ENCODE measurements around the gene KCTD17. TPM values are rescaled to one million over a fixed set of nuclear protein-coding genes. Genes with fewer than 3 reads are reported as not detected.

The KCTD17 gene
- total RNA-seq, 1 donor: 10.0 TPM

DNA sequence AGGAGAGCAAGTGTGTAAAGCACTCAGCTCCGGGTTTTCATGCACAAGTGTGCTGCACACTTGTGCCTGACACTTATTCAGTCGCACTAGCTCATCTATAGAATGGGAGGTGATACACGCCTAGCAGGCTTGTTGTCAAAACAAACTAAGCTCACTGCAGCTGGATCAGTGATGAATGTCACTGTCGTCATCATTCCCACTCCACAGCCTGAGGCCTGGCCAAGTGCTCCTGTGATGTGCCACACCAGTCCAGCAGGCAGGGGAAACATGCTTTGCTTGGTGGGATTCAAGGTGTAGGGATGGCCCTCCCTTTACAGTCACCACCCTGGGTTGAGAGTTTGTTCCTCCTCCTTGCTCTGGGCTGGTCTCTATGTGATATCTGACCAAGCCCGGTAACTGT, 25.2 kb upstream of the KCTD17 start:
- no peaks in the 10 kb centered on the region for H3K9me3 ChIP-seq (ENCODE audit: low read depth, low read length)
- H3K4me1 ChIP-seq (ENCODE audit: insufficient read depth, low read length): no peaks in the 10 kb centered on the region
- H3K4me3 ChIP-seq (ENCODE audit: low read length): no peak overlapping the region
- no peaks in the 10 kb centered on the region for H3K27me3 ChIP-seq (ENCODE audit: insufficient read depth, low read length)

DNA sequence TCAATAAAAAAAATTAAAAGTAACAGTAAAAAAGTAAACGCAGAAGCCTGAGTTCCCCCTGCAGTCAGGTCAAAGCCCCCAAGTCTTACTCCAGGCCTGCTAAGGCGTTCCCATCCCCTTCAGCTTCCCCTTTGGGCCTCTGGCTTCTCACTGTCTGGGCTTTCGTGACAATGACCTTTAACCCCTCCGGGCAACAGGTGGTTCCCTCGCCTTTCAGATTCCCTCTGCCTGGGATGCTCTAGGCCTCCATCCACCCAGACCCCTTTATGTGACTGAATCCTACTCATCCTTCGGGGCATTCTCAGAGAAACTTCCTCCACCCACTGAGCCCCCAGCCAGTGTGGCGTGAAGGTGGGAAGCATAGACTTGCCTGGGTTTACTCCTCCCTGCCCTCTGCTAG, 24.0 kb upstream of the KCTD17 start:
- H3K9me3 ChIP-seq (ENCODE audit: low read depth, low read length): no peaks in the 10 kb centered on the region
- H3K4me3 ChIP-seq (ENCODE audit: low read length): no peak overlapping the region
- H3K4me1 ChIP-seq (ENCODE audit: insufficient read depth, low read length): peaks cover 5% of the 10 kb centered on the region
- no peaks in the 10 kb centered on the region for H3K27me3 ChIP-seq (ENCODE audit: insufficient read depth, low read length)

DNA sequence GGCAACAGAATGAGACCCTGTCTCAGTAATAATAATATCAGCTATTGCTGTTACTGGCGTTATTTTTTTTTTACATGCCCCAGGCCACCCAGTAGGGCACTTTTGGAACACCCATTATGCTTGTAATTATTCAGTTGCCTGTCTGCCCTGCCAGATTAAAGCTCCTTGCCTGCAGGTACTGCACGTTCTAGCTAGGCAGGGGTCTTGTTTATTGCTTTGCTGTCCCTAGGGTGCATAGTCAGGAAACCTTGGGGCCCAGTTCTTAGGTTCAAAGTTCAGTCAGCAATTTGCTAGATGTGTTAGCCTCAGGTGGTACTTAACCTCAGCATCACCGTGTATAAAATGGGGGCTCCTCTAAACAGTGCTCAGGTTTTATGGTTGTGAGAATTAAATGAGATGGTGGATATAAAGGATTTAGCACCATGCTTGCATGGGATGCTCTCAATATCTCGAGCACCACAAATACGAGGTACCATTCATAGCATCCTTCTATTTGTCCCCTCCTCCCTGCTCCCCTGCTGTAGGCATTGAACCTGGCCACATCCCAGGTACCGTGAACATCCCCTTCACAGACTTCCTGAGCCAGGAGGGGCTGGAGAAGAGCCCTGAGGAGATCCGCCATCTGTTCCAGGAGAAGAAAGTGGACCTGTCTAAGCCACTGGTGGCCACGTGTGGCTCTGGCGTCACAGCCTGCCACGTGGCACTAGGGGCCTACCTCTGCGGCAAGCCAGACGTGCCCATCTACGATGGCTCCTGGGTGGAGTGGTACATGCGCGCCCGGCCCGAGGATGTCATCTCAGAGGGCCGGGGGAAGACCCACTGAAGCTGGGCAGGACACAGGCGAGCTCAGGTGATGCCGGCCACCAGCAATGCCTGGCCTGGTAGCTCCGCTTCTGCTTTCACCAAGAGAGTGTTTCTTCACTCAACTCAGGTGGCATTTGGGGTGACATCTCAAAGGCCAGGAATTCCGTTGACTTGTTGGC, 22.6 kb upstream of the KCTD17 start:
- peaks cover 15% of the 10 kb centered on the region for H3K4me1 ChIP-seq (ENCODE audit: insufficient read depth, low read length)
- no peaks in the 10 kb centered on the region for H3K27me3 ChIP-seq (ENCODE audit: insufficient read depth, low read length)
- no peak overlapping the region for H3K4me3 ChIP-seq (ENCODE audit: low read length)
- no peaks in the 10 kb centered on the region for H3K9me3 ChIP-seq (ENCODE audit: low read depth, low read length)

DNA sequence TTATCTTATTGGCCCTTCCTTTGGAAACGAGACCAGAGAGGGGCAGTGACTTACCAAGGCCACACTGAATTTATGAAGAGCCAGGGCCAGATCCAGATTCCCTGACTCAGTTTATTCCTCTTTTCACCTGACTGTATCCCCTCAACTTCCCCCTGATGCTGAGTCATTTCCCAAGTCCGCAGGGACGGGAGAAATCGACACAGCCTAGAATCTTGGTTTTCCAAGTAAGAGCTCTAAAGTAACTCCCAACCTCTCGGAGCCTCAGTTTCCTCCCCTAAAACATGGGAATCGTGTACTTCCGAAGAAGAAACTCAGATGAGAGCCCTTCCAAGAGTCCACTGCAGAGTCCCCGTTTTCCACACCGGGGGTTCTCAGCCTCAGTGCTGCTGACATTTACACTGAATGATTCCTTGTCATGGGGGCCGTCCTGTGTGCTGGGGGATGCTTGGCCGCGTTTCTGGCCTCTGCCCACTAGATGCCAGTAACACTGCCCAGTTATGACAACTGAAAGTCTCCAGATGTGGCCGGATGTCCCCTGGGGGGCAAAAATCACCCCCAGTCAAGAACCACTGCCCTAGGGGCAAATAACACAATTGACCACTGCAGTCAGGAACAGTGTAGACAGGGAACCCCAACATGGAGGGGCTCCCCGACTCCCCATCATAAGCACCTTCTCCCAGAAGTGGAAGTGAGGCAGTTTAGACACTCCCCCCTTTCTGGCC, 20.8 kb upstream of the KCTD17 start:
- no peaks in the 10 kb centered on the region for H3K27me3 ChIP-seq (ENCODE audit: insufficient read depth, low read length)
- H3K9me3 ChIP-seq (ENCODE audit: low read depth, low read length): no peaks in the 10 kb centered on the region
- H3K4me3 ChIP-seq (ENCODE audit: low read length): no peak overlapping the region
- peaks cover 15% of the 10 kb centered on the region for H3K4me1 ChIP-seq (ENCODE audit: insufficient read depth, low read length)

DNA sequence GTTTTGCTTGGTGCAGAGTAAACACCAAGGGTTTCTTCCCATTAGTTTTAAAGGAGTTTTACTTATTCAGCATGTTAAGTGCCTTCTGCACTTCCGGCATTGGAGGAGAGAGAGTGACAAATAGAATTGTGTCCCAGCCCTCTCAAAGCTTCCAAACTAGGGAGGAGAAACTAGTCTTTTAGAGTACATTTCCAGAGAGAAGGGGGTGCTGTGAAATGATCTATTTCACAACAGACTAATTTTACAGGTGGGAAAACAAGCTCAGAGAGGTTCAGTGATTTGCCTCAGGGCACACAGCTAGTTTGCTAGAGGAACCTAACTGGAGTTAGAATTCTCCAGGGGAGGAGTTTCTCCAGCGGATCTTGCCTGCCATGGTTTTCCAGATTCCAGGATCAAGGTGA, 19.4 kb upstream of the KCTD17 start:
- Histone ChIP-seq H3K4me1 (ENCODE audit: insufficient read depth, low read length) (peaks cover 15% of the 10 kb centered on the region), H3K27me3 (ENCODE audit: insufficient read depth, low read length) (no peaks in the 10 kb centered on the region), H3K9me3 (ENCODE audit: low read depth, low read length) (no peaks in the 10 kb centered on the region), H3K4me3 (ENCODE audit: low read length) (no peak overlapping the region)

DNA sequence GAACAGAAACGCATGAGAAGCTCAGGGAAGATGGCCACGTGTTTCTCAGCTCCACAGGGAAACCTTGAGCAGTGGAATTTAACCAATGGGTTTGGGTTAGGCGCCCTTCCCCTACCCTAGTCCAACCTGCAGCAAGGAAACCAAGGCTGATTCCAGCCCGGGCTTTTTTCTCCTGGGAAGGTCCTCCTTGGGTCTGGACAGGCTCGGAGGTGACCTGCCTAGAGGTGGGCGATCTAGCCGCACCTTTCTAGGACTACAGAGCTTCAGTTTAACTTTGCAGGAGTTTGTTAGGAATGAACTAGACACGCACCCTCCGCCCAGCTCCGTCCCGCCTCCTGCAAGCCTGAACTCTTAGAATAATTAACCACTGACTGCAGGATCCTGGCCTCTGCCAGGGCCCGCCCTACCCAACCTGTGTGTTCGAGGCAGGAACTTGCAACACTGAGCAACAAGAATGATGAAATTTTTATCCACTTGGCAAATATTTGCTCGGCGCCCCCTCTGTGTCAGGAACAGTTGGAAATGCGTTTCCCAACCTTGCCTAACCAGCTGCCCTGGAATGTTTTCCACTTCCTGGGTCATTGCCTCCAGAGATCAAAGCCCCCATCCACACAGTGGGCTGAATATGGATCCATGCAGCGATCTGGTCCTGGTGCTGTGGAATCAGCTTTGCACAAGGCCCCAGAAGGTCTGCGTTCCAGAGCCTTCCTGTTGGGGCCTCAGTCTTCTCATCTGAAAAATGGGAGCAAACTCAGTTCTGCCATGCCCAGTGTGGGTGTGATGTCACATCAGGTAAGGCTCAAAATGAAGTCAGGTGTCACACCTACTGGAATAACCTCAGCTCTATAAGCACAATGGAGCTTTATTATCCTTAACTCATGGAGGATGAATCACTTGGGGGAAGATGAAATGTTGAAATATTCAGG, 18.7 kb upstream of the KCTD17 start:
- H3K4me3 ChIP-seq (ENCODE audit: low read length): no peak overlapping the region
- peaks cover 15% of the 10 kb centered on the region for H3K4me1 ChIP-seq (ENCODE audit: insufficient read depth, low read length)
- no peaks in the 10 kb centered on the region for H3K9me3 ChIP-seq (ENCODE audit: low read depth, low read length)
- no peaks in the 10 kb centered on the region for H3K27me3 ChIP-seq (ENCODE audit: insufficient read depth, low read length)

DNA sequence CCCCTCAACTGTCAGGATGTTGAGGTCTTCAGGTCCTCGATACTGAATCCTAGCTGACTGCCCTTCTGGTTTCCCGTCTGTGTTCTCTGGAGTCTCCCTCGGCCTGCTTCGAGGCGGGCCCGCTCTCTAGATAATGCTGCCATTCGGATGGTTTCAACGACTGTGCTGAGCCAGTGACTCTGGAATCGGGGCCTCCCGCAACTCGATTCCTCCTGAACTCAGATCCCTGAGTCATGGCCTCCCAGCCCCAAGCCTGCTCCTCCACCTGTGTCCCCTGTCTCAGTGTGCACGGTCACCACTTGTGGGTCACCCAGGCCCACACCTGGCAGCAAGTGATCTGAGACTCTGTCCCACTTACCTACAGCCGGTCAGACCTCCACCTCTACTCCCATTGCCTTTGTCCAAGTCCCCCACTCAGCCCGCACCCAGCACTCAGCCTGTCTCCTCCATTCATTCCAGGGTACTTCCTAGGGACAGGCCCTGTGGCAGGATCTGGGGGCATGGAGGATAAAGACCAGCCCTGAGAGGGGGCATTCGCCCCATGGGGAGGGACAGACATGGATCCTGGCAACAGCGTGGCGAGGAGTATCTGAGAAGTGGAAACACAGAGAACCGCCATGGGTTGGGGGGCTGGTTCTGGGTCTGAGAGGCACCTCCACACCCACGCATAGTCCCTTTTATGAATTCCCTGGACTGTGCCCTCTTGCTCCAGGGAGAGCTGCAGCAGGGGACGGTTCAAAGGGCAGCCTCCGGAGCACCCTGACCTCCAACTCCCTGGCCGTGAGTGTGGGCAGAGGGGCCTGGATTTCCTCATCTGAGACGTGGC, 17.7 kb upstream of the KCTD17 start:
- Histone ChIP-seq H3K9me3 (ENCODE audit: low read depth, low read length) (no peaks in the 10 kb centered on the region), H3K4me3 (ENCODE audit: low read length) (no peak overlapping the region)

DNA sequence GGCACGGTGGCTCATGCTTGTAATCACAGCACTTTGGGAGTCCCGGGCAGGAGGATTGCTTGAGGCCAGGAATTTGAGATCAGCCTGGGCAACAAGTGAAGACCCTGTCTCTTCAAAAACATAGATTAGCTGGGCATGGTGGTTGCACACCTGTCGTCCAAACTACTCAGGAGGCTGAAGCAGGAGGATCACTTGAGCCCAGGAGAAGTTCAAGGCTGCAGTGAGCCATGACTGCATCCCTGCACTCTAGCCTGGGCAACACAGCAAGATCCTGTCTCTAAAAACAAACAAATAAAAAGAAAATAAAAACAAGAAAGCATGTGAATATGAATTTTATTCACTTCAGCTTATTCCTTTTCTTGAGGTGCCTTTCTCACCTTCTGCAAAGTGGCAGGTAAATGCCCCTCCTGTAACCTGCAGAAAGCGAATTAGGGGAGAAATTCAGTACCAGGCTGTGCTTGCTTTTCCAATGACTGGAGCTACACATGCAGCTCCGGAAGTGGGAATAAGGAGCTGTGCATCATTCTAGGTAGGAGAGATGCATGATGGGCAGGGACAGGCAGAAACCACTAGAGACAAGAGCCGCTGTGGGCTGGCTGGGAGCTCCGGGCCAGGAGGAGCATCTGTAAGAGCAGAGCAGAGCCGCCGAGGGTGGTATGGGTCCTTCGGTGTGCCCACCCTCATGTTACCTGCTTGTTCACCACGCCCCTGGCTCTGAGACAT, 14.7 kb upstream of the KCTD17 start:
- Histone ChIP-seq H3K9me3 (ENCODE audit: low read depth, low read length) (no peaks in the 10 kb centered on the region), H3K4me3 (ENCODE audit: low read length) (no peak overlapping the region), H3K4me1 (ENCODE audit: insufficient read depth, low read length) (peaks cover 15% of the 10 kb centered on the region), H3K27me3 (ENCODE audit: insufficient read depth, low read length) (no peaks in the 10 kb centered on the region)

More for the DNA sequence above, 17.7 kb upstream of the KCTD17 start:
- H3K4me1 ChIP-seq (ENCODE audit: insufficient read depth, low read length): peaks cover 15% of the 10 kb centered on the region
- no peaks in the 10 kb centered on the region for H3K27me3 ChIP-seq (ENCODE audit: insufficient read depth, low read length)

DNA sequence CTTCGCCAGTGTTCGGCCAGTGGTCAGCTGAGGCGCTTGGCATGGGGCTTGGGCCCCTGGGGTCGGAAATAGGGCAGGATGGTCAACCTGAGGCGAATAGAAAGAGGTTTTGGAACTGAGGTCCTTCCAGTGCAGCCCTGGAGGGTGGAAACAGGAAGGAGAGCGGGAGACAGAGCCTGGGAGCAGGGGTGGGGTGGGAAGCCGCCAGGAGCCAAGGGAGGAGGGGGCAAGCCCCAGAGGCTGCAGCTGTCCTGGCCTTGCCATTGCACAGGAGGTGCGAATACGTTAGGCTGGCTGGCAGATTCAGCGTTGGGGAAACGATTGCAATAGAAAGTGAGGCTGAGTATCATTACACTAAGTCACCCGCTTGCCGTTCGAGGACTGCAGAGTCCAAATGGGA, 13.9 kb upstream of the KCTD17 start:
- no peak overlapping the region for H3K4me3 ChIP-seq (ENCODE audit: low read length)
- H3K9me3 ChIP-seq (ENCODE audit: low read depth, low read length): no peaks in the 10 kb centered on the region
- no peaks in the 10 kb centered on the region for H3K27me3 ChIP-seq (ENCODE audit: insufficient read depth, low read length)
- peaks cover 9% of the 10 kb centered on the region for H3K4me1 ChIP-seq (ENCODE audit: insufficient read depth, low read length)

DNA sequence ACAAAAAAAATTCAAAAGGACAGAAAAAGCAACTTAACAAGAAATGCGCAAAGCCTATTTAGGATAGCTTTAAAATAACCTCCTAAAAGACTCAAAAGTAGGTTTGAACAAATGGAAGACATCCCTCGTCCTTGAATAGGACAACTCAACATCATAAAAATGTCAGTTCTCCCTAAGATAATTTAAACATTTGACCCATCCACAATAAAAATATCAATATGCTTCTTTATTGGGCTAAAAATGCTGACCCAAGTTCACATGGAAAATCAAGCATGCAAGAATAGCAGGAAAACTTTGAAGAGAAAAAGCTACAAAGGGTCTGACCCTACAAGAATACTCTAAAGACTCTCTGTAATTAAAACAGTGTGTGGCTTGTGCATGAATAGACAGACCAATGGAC, 12.1 kb upstream of the KCTD17 start:
- Histone ChIP-seq H3K4me3 (ENCODE audit: low read length) (no peak overlapping the region), H3K9me3 (ENCODE audit: low read depth, low read length) (no peaks in the 10 kb centered on the region), H3K27me3 (ENCODE audit: insufficient read depth, low read length) (no peaks in the 10 kb centered on the region)

DNA sequence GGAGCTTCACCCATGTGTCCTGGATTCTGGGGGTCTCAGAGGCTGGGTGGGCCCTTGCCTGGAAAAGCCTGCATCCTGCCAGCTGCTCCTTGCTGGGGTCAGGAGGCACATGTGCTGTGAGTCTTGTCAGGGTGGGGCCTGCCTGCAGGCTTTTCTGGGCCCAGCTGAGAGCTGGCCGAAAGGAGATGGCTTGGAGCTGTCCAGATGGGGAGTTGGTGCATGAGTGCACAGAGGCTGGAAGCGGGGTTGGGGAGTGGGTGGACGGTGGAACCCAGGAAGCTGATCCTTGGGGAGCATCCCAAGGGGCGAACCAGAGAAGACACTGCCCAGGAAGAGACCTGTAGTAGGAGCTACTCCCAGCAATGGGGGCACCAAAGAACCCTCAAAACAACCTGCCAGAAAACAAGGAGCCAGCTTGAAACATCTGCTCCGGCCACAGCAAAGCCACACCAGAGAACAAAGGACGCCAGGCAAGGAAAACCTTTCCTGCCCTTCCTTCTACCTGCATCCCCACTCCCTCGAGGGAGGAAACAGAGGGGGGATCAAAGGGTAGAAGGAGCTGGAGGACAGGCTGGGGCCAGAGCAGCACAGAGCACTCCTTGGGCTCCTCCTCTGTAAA, 8.2 kb upstream of the KCTD17 start:
- peaks cover 15% of the 10 kb centered on the region for H3K4me1 ChIP-seq (ENCODE audit: insufficient read depth, low read length)
- H3K27me3 ChIP-seq (ENCODE audit: insufficient read depth, low read length): no peaks in the 10 kb centered on the region
- no peaks in the 10 kb centered on the region for H3K9me3 ChIP-seq (ENCODE audit: low read depth, low read length)
- H3K4me3 ChIP-seq (ENCODE audit: low read length): no peak overlapping the region

More for the DNA sequence above, 12.1 kb upstream of the KCTD17 start:
- H3K4me1 ChIP-seq (ENCODE audit: insufficient read depth, low read length): no peaks in the 10 kb centered on the region

DNA sequence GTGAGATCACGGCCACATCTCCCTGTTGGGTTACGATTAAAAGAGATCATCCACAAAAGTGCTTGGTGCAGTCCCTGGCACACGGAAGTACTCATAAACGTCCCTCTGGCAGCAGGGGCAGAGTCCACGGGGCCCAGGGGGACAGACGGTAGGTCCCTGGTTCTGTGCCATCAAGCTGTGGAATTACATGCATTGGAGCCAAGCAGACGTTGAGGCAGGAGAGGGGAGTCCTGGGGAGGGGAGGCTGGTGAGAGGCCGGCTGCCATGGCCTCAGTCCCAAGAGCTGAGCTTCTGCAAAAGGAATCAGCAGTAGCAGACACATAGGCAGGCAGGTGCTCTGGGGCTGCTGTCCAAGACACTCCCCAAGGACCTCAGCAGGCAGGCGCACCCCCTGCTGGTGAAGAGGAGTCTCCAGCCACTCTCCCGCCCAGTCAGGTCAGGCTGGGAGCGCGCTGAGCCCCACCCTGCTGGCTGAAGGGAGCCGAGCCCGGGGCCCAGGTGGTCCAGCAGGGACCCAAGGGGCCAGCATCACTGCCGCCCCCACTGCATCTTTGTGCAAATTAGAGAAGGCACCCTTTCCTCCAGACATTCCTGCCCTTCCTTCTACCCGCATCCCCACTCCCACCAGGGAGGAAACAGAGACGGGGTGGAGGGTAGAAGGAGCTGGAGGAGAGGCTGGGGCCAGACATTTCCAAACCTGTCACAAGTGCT, 7.6 kb upstream of the KCTD17 start:
- Histone ChIP-seq H3K9me3 (ENCODE audit: low read depth, low read length) (no peaks in the 10 kb centered on the region), H3K27me3 (ENCODE audit: insufficient read depth, low read length) (no peaks in the 10 kb centered on the region), H3K4me1 (ENCODE audit: insufficient read depth, low read length) (peaks cover 15% of the 10 kb centered on the region), H3K4me3 (ENCODE audit: low read length) (no peak overlapping the region)
